Tibial nerve (tissue), 4 donors: ENCODE data around the gene HSFX3.
"Not testable (repeated sequence)": the region's sequence is repeated elsewhere in the genome, so short reads cannot be mapped to it uniquely, and the experiment has no call there.

Experiments used
- EP300 ChIP-seq, 2 donors: sonication (generic); formaldehyde crosslinking; IDR thresholded peaks; one replicate each; pipeline ENCODE4 v1.6.1; 2017; ENCODE audit warnings: antibody characterized with exemption in 2 of 2, mild to moderate bottlenecking in 1 of 2
- TF ChIP-seq, protein P1 (sequence below), 5 experiments: fragments of 200-600 bp in 3 of 5; fragments of 450-650 bp in 2 of 5; sonication (generic) in 3 of 5; IDR thresholded peaks; one replicate each; pipeline ENCODE4 v1.5.1; 2016 to 2019; ENCODE audit warnings: antibody characterized with exemption in 5 of 5, mild to moderate bottlenecking in 3 of 5, moderate library complexity in 2 of 5

DNA sequence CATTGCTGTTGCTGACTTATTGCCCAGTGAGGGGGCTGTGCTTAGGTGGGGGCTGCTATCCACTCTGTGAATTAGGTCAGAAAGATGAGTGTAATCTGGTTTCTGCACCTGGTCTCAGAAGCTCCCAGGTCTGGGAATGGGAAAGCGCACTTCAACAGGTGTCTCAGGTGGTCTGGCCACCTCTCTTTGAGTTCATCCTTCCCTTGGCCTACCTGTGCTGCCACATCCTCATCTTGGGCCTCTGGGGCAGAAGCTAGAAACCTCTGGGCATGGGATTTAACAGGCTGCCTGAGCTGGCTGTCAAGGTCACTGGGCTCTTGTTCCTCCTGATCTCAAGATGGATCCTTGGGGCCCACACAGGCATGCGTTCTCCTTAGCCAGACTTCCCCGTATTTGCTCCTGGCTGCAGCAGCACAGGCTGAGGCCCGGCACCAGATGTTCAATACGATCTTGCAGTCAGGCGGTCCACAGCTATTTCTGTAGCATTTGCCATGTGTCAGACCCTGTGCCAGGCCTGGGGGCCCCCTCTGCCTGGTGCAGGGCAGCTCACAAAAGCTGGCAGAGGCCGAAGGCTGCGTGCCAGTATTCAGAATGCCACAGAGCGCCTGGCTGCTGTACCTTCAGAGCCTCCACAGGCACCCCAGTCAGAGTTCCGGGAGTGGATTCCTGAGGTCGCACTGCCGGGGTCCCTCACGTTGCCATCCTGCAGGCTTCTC is 23.2 kb downstream of the HSFX3 start:
- TF ChIP-seq, protein P1, sequence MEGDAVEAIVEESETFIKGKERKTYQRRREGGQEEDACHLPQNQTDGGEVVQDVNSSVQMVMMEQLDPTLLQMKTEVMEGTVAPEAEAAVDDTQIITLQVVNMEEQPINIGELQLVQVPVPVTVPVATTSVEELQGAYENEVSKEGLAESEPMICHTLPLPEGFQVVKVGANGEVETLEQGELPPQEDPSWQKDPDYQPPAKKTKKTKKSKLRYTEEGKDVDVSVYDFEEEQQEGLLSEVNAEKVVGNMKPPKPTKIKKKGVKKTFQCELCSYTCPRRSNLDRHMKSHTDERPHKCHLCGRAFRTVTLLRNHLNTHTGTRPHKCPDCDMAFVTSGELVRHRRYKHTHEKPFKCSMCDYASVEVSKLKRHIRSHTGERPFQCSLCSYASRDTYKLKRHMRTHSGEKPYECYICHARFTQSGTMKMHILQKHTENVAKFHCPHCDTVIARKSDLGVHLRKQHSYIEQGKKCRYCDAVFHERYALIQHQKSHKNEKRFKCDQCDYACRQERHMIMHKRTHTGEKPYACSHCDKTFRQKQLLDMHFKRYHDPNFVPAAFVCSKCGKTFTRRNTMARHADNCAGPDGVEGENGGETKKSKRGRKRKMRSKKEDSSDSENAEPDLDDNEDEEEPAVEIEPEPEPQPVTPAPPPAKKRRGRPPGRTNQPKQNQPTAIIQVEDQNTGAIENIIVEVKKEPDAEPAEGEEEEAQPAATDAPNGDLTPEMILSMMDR (IDR thresholded peaks at IDR 0.05) = not testable (repeated sequence)
- TF ChIP-seq EP300 (IDR thresholded peaks at IDR 0.05) = not testable (repeated sequence)
